Muscle of back (tissue), 11 donors: ENCODE results near the gene TTYH1. TPM values are rescaled to one million over a fixed set of nuclear protein-coding genes. Genes with fewer than 3 reads are reported as not detected.

ENCODE experiments used
- DNase-seq, 3 donors: peaks; one replicate each; pipeline versions ENCODE4 v3.0.0 to v3.0.0-alpha.2; 2013
- polyA plus RNA-seq, 10 donors: library from polyadenylated mRNA; unstranded; fragments of 120-200 nt; gene quantifications; one replicate each; pipeline ENCODE4 v1.2.1, GENCODE V29; 2013; ENCODE audit not compliant: insufficient read length in 10 of 10

Gene TTYH1
- polyA plus RNA-seq, 10 donors = 2.6 to 6.1 (median 3.9) TPM

DNA sequence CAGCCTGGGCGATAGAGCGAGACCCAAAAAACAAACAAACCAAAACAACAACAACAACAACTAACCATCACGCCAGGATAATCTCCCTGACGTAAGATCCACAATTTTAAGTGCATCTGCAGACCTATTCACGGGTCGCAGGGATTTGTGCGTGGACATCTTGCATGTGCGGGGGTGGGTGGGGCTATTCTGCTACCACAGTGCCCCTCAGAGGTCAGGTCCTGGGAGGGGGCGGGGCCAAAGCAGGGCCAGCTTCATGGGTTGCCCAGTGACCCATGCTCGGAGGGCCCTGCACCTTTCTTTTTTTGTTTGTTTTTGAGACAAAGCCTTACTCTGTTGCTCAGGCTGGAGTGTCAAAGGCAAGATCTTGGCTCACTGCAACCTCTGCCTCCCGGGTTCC, 60.4 kb downstream of the TTYH1 start:
- no peak for DNase-seq

DNA sequence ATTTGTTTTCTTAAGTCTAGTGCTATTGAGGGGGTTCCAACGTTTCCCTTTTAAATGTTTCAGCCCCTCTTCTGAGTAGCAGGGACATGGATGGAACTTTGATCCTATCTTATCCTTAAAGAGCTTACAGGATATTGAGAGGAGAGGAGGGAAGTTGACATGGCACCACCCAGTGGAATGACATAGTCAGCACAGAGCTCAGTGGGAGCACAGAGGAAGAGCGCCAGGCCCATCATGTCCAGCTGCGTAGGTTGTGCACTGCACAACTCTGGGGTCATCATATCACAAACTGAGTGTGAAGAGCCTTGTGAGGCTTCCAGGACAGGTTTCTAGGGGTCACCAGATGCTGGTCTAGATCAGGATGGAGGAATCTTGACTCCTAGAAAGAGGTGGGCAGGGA, 62.4 kb downstream of the TTYH1 start:
- DNase-seq = no peak

DNA sequence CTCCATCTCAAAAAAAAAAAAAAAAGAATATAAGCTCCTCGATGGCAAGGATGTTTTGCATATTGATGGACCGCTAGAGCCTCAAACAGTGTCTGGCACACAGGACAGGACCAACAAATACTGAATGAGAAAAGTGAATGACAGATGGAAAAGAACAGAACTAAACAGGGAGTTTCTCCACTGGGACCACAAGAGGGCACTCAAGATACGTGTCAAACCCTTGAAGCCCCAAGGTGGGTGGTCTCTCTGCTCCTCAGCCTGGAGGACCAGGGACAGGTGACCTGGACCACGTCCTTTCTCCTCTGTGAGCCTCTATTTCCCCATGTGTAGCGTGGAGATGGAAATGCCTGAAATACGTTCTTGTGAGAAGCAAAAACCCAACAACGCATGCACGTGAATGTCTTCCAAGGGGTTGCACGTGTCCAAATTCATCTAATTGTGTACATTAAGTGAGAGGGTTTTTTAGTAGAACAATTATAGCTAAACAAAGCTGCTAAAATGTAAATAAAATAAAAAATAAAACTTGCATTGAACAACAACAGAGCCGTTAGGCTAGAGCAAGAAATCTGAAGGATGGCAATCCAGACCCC, 63.5 kb downstream of the TTYH1 start:
- peak in 1 of 3 donors; percentile 57 for DNase-seq

DNA sequence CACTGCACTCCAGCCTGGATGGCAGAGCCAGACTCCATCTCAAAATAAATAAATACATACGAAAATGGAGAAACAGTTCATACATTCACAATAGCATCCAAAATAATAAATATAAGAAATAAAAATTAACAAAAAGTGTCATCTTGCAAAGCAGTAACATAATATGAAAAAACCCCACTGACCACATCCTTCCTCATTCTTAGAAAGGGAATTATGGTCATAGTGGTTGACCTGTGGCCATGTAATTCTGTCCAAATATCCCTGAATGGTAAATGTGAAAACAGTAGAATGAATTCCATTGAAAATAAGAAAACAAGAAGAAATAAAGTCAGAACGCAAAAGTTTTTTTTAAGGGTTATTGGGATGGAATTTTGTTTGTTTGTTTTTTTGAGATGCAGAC, 64.8 kb downstream of the TTYH1 start:
- no peak for DNase-seq

- DNase-seq = peak in 2 of 3 donors; percentile 60 to 80
These were observed 66.2 kb downstream of the TTYH1 start for GRCh38 chr19:54481326-54481930.

GRCh38 chr19:54482889-54483288, 67.6 kb downstream of the TTYH1 start:
- DNase-seq = no peak

GRCh38 chr19:54484451-54484850, 69.2 kb downstream of the TTYH1 start:
- no peak for DNase-seq

DNA sequence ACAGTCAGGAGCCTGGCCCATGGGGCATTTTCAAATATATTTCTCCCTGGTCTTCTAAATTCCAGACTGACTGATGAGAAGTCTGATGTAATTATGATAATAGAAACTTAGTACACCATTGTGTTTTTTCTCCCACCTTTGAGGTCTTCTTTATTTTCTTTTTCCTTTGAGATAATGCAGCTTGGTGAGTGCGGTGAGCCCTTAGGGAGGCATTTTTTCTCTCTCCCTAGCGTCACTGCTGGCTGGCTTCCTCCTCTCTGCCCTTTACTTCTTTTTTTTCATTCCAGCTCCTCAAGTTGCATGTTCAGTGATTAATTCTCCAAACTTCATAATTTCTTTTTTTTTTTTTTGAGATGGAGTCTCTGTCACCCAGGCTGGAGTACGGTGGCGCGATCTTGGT, 70.6 kb downstream of the TTYH1 start:
- DNase-seq = no peak

Other genes with a start within 250 kb of the TTYH1 start
- 1 to 10 TPM; 1.3 to 4.5 (median 3.0) TPM for gene TMC4, start 242.3 kb upstream of the TTYH1 start, polyA plus RNA-seq
- gene MBOAT7, start 225.9 kb upstream of the TTYH1 start, polyA plus RNA-seq = 10 to 100 TPM; 19.7 to 34.6 (median 28.0) TPM
- gene TSEN34, start 224.2 kb upstream of the TTYH1 start, polyA plus RNA-seq = 10 to 100 TPM; 20.8 to 37.2 (median 30.6) TPM
- gene RPS9, start 214.6 kb upstream of the TTYH1 start, polyA plus RNA-seq = 1,000 to 10,000 TPM; 1,602 to 2,705 (median 2,168) TPM
- 1 to 10 TPM in 9 of 10 donors, under 1 TPM in 1; 0.79 to 3.8 (median 2.3) TPM for gene LILRB3, start 192.5 kb upstream of the TTYH1 start, polyA plus RNA-seq
- gene LILRA6, start 172.7 kb upstream of the TTYH1 start, polyA plus RNA-seq = 1 to 10 TPM; 1.1 to 2.6 (median 1.5) TPM
- gene LILRB5, start 158.2 kb upstream of the TTYH1 start, polyA plus RNA-seq = 10 to 100 TPM in 1 of 10 donors, 1 to 10 TPM in 9; 6.8 to 11.2 (median 8.9) TPM
- 1 to 10 TPM; 1.2 to 2.3 (median 1.7) TPM for gene LILRB2, start 134.4 kb upstream of the TTYH1 start, polyA plus RNA-seq
- 1 to 10 TPM in 1 of 10 donors, under 1 TPM in 9; 0.37 to 1.1 (median 0.54) TPM for gene LILRA5, start 102.3 kb upstream of the TTYH1 start, polyA plus RNA-seq
- under 1 TPM in 2 of 10 donors, not detected in 8; 0.17 to 0.20 TPM for gene LILRA4, start 76.3 kb upstream of the TTYH1 start, polyA plus RNA-seq
- 10 to 100 TPM in 1 of 10 donors, 1 to 10 TPM in 9; 5.6 to 11.0 (median 7.4) TPM for gene LAIR1, start 50.5 kb upstream of the TTYH1 start, polyA plus RNA-seq
- 100 to 1,000 TPM in 3 of 10 donors, 10 to 100 TPM in 7; 51.0 to 156 (median 85.9) TPM for gene LENG8, start 33.7 kb downstream of the TTYH1 start, polyA plus RNA-seq
- gene LENG9, start 48.3 kb downstream of the TTYH1 start, polyA plus RNA-seq = 1 to 10 TPM in 8 of 10 donors, under 1 TPM in 2; 0.94 to 2.6 (median 1.6) TPM
- 10 to 100 TPM; 17.7 to 74.8 (median 29.7) TPM for gene CDC42EP5, start 57.8 kb downstream of the TTYH1 start, polyA plus RNA-seq
- 1 to 10 TPM in 1 of 10 donors, under 1 TPM in 2, not detected in 7; 0.64 to 2.6 (median 0.68) TPM for gene LAIR2, start 87.4 kb downstream of the TTYH1 start, polyA plus RNA-seq
- 1 to 10 TPM in 3 of 10 donors, under 1 TPM in 7; 0.34 to 1.6 (median 0.91) TPM for gene LILRA2, start 158.3 kb downstream of the TTYH1 start, polyA plus RNA-seq
- under 1 TPM; 0.29 to 0.95 (median 0.41) TPM for gene LILRA1, start 178.2 kb downstream of the TTYH1 start, polyA plus RNA-seq
- gene LILRB1, start 215.0 kb downstream of the TTYH1 start, polyA plus RNA-seq = 1 to 10 TPM in 9 of 10 donors, under 1 TPM in 1; 0.83 to 2.4 (median 1.4) TPM
- 1 to 10 TPM in 9 of 10 donors, under 1 TPM in 1; 0.72 to 2.0 (median 1.2) TPM for gene LILRB4, start 247.5 kb downstream of the TTYH1 start, polyA plus RNA-seq